Ishikawa (cell line): ENCODE results near the gene CNOT1.

ENCODE experiments used
- CEBPB ChIP-seq: IDR thresholded peaks from 2 replicates; pipeline ENCODE4 v1.6.1; 2012
- CREB1 ChIP-seq: IDR thresholded peaks from 2 replicates; pipeline ENCODE4 v1.6.1; 2012; ENCODE audit warnings: low read depth
- EGR1 ChIP-seq: IDR thresholded peaks from 2 replicates; pipeline ENCODE4 v1.6.1; 2012
- EP300 ChIP-seq: IDR thresholded peaks from 2 replicates; pipeline ENCODE4 v1.6.1; 2012; ENCODE audit warnings: borderline replicate concordance
- FOXM1 ChIP-seq: IDR thresholded peaks from 2 replicates; pipeline ENCODE4 v1.6.1; 2012; ENCODE audit warnings: low read depth, borderline replicate concordance
- MAX ChIP-seq: IDR thresholded peaks from 2 replicates; pipeline ENCODE4 v1.6.1; 2012
- NFIC ChIP-seq: IDR thresholded peaks from 2 replicates; pipeline ENCODE4 v1.6.1; 2012
- RAD21 ChIP-seq: IDR thresholded peaks from 2 replicates; pipeline ENCODE4 v1.6.1; 2012; ENCODE audit warnings: low read depth
- TAF1 ChIP-seq: IDR thresholded peaks from 2 replicates; pipeline ENCODE4 v1.6.1; 2012; ENCODE audit warnings: low read depth, mild to moderate bottlenecking
- TCF12 ChIP-seq: IDR thresholded peaks from 2 replicates; pipeline ENCODE4 v1.6.1; 2012; ENCODE audit warnings: low read depth
- TEAD4 ChIP-seq: IDR thresholded peaks from 2 replicates; pipeline ENCODE4 v1.6.1; 2012
- YY1 ChIP-seq: IDR thresholded peaks from 2 replicates; pipeline ENCODE4 v1.6.1; 2012; ENCODE audit warnings: low read depth
- ZBTB7A ChIP-seq: IDR thresholded peaks from 2 replicates; pipeline ENCODE4 v1.6.1; 2012; ENCODE audit warnings: low read depth
- TF ChIP-seq, protein P1 (sequence below): IDR thresholded peaks from 2 replicates; pipeline ENCODE4 v1.6.1; 2012
- TF ChIP-seq, protein P2 (sequence below): IDR thresholded peaks from 2 replicates; pipeline ENCODE4 v1.6.1; 2012; ENCODE audit warnings: low read depth, mild to moderate bottlenecking

The CNOT1 gene

GRCh38 chr16:58516768-58517107 is 112.9 kb downstream of the CNOT1 start:
- TF ChIP-seq NFIC (no peak), CEBPB (no peak), ZBTB7A (no peak), CREB1 (no peak), MAX (no peak), TEAD4 (no peak), EGR1 (no peak), YY1 (no peak), TCF12 (no peak), FOXM1 (no peak)
- TF ChIP-seq, protein P1, sequence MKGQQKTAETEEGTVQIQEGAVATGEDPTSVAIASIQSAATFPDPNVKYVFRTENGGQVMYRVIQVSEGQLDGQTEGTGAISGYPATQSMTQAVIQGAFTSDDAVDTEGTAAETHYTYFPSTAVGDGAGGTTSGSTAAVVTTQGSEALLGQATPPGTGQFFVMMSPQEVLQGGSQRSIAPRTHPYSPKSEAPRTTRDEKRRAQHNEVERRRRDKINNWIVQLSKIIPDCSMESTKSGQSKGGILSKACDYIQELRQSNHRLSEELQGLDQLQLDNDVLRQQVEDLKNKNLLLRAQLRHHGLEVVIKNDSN, result no peak
- TF ChIP-seq, protein P2, sequence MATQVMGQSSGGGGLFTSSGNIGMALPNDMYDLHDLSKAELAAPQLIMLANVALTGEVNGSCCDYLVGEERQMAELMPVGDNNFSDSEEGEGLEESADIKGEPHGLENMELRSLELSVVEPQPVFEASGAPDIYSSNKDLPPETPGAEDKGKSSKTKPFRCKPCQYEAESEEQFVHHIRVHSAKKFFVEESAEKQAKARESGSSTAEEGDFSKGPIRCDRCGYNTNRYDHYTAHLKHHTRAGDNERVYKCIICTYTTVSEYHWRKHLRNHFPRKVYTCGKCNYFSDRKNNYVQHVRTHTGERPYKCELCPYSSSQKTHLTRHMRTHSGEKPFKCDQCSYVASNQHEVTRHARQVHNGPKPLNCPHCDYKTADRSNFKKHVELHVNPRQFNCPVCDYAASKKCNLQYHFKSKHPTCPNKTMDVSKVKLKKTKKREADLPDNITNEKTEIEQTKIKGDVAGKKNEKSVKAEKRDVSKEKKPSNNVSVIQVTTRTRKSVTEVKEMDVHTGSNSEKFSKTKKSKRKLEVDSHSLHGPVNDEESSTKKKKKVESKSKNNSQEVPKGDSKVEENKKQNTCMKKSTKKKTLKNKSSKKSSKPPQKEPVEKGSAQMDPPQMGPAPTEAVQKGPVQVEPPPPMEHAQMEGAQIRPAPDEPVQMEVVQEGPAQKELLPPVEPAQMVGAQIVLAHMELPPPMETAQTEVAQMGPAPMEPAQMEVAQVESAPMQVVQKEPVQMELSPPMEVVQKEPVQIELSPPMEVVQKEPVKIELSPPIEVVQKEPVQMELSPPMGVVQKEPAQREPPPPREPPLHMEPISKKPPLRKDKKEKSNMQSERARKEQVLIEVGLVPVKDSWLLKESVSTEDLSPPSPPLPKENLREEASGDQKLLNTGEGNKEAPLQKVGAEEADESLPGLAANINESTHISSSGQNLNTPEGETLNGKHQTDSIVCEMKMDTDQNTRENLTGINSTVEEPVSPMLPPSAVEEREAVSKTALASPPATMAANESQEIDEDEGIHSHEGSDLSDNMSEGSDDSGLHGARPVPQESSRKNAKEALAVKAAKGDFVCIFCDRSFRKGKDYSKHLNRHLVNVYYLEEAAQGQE, result no peak

GRCh38 chr16:58515871-58516767 is 113.5 kb downstream of the CNOT1 start:
- 0 out of 2 replicates have a peak, but pooled peaks have one; percentile 15 for TF ChIP-seq MAX
- TF ChIP-seq TCF12, result no peak; the same call in 1 of the 2 replicates
- peak; percentile 40 for TF ChIP-seq NFIC

GRCh38 chr16:58515125-58515870 is 114.3 kb downstream of the CNOT1 start, which contains the start of gene SETD6:
SETD6 (plus strand) TSS chr16:58515517; CDS start chr16:58515538, 21 bp downstream.
- TF ChIP-seq CREB1 (no peak; the same call in 1 of the 2 replicates), EP300 (no peak), MAX (peak; percentile 99), YY1 (peak; percentile 85), TCF12 (peak; percentile 43; the same call in 1 of the 2 replicates), TAF1 (peak; percentile 78)
- TF ChIP-seq, protein P1, result peak; percentile 95

GRCh38 chr16:58513874-58514273 is 115.8 kb downstream of the CNOT1 start:
- TF ChIP-seq, protein P1, result no peak
- no peak for TF ChIP-seq CEBPB
- no peak for TF ChIP-seq MAX
- no peak for TF ChIP-seq EP300
- no peak for TF ChIP-seq NFIC
- no peak for TF ChIP-seq RAD21
- no peak for TF ChIP-seq TCF12
- no peak for TF ChIP-seq YY1
- TF ChIP-seq, protein P2, result no peak
- no peak for TF ChIP-seq TEAD4
- no peak for TF ChIP-seq FOXM1
- no peak for TF ChIP-seq CREB1
- TF ChIP-seq ZBTB7A, result no peak
- TF ChIP-seq EGR1, result no peak
- no peak for TF ChIP-seq TAF1
